Suprapubic skin (tissue), 4 donors: ENCODE results near the gene MUC5B. TPM values are rescaled to one million over a fixed set of nuclear protein-coding genes. Genes with fewer than 3 reads are reported as not detected.
"Not testable (repeated sequence)": the region's sequence is repeated elsewhere in the genome, so short reads cannot be mapped to it uniquely, and the experiment has no call there.

ENCODE experiments used
- DNase-seq, 2 donors: peaks; one replicate each; pipeline ENCODE4 v3.0.0-alpha.2; 2019; ENCODE audit warnings: low spot score in 2 of 2
- H3K27ac ChIP-seq: fragments of 200-600 bp; sonication (generic); one replicate; pipeline ENCODE4 v1.5.1; 2019
- H3K27me3 ChIP-seq: fragments of 200-600 bp; sonication (generic); one replicate; pipeline ENCODE4 v1.5.1; 2019
- H3K36me3 ChIP-seq: fragments of 200-600 bp; sonication (generic); one replicate; pipeline ENCODE4 v1.5.1; 2019
- H3K4me1 ChIP-seq: fragments of 200-600 bp; sonication (generic); one replicate; pipeline ENCODE4 v1.5.1; 2019
- H3K4me3 ChIP-seq: fragments of 200-600 bp; sonication (generic); one replicate; pipeline ENCODE4 v1.5.1; 2019; ENCODE audit warnings: mild to moderate bottlenecking
- H3K9me3 ChIP-seq: fragments of 200-600 bp; sonication (generic); one replicate; pipeline ENCODE4 v1.5.1; 2019
- CTCF ChIP-seq, 2 donors: fragments of 200-600 bp in 1 of 2; fragments of 450-650 bp in 1 of 2; sonication (generic) in 1 of 2; IDR thresholded peaks; one replicate each; pipeline ENCODE4 v1.5.1; 2016 to 2019; ENCODE audit warnings: antibody characterized with exemption in 2 of 2, mild to moderate bottlenecking in 1 of 2, moderate library complexity in 1 of 2
- EP300 ChIP-seq: sonication (generic); formaldehyde crosslinking; IDR thresholded peaks from one replicate; pipeline ENCODE4 v1.6.1; 2017; ENCODE audit warnings: antibody characterized with exemption
- POLR2A ChIP-seq, 2 donors: fragments of 450-650 bp; IDR thresholded peaks; one replicate each; pipeline ENCODE4 v1.6.1; 2017; ENCODE audit warnings: antibody characterized with exemption in 2 of 2, mild to moderate bottlenecking in 2 of 2, moderate library complexity in 2 of 2
- POLR2AphosphoS5 ChIP-seq, 3 donors: sonication (generic); formaldehyde crosslinking; IDR thresholded peaks; one replicate each; pipeline ENCODE4 v1.6.1; 2017; ENCODE audit warnings: antibody characterized with exemption in 3 of 3
- WGBS: methylation state at CpG from one replicate; pipeline ENCODE4 v1.1.5; 2018; 5-methylcytosine and 5-hydroxymethylcytosine counted together
- total RNA-seq, 4 donors: library from RNA; depleted of rRNA; stranded (reverse); fragments of >200 nt; gene quantifications; one replicate each; pipeline ENCODE4 v1.1.0, GENCODE V29; 2016

MUC5B gene
- total RNA-seq, 4 donors from 2014 or later = 0.08 to 0.34 (median 0.13) TPM

GRCh38 chr11:1250411-1250810, 27.5 kb downstream of the MUC5B start:
- WGBS = 84% methylated on average over 5 of the region's 12 CpGs
- DNase-seq = not testable (repeated sequence)

GRCh38 chr11:1251236-1251770, 28.4 kb downstream of the MUC5B start:
- TF ChIP-seq EP300 (no peak), POLR2A (IDR thresholded peaks at IDR 0.05) (no peak), POLR2AphosphoS5 (IDR thresholded peaks at IDR 0.05) (no peak), CTCF (IDR thresholded peaks at IDR 0.05) (no peak)
- H3K36me3 ChIP-seq = no peaks in the 10 kb centered on the region
- H3K9me3 ChIP-seq = no peaks in the 10 kb centered on the region
- H3K4me3 ChIP-seq = no peak overlapping the region
- WGBS = 95% methylated on average over 16 of the region's 16 CpGs
- no peak for DNase-seq
- H3K4me1 ChIP-seq = no peaks in the 10 kb centered on the region
- no peaks in the 10 kb centered on the region for H3K27me3 ChIP-seq
- no peak overlapping the region for H3K27ac ChIP-seq

More at GRCh38 chr11:1250411-1250810, 27.5 kb downstream of the MUC5B start:
- not testable (repeated sequence) for H3K4me3 ChIP-seq, H3K36me3 ChIP-seq, H3K27me3 ChIP-seq, H3K27ac ChIP-seq, H3K4me1 ChIP-seq, H3K9me3 ChIP-seq

- H3K9me3 ChIP-seq = no peaks in the 10 kb centered on the region
- no peaks in the 10 kb centered on the region for H3K36me3 ChIP-seq
- no peaks in the 10 kb centered on the region for H3K4me1 ChIP-seq
- no peak for DNase-seq
- H3K27ac ChIP-seq = no peak overlapping the region
- no peak overlapping the region for H3K4me3 ChIP-seq
- WGBS = 97% methylated on average over 7 of the region's 38 CpGs
- no peaks in the 10 kb centered on the region for H3K27me3 ChIP-seq
- TF ChIP-seq POLR2AphosphoS5 (IDR thresholded peaks at IDR 0.05) = no peak
- no peak for TF ChIP-seq CTCF (IDR thresholded peaks at IDR 0.05)
- TF ChIP-seq EP300 = no peak
- no peak for TF ChIP-seq POLR2A (IDR thresholded peaks at IDR 0.05)
Measured at GRCh38 chr11:1252371-1253102, 29.7 kb downstream of the MUC5B start.

- TF ChIP-seq POLR2AphosphoS5 (IDR thresholded peaks at IDR 0.05) (no peak), EP300 (no peak), POLR2A (IDR thresholded peaks at IDR 0.05) (no peak), CTCF (IDR thresholded peaks at IDR 0.05) (no peak)
- Histone ChIP-seq H3K9me3 (no peaks in the 10 kb centered on the region), H3K36me3 (no peaks in the 10 kb centered on the region), H3K4me1 (no peaks in the 10 kb centered on the region), H3K27me3 (no peaks in the 10 kb centered on the region), H3K4me3 (no peak overlapping the region), H3K27ac (no peak overlapping the region)
- WGBS = 83% methylated on average over 1 of the region's 9 CpGs
- DNase-seq = no peak
Measured at GRCh38 chr11:1253103-1253485, 30.2 kb downstream of the MUC5B start.

- no peak for DNase-seq
- 96% methylated on average over 5 of the region's 22 CpGs for WGBS
- Histone ChIP-seq H3K27me3 (no peaks in the 10 kb centered on the region), H3K36me3 (no peaks in the 10 kb centered on the region), H3K4me1 (no peaks in the 10 kb centered on the region), H3K27ac (no peak overlapping the region), H3K4me3 (no peak overlapping the region), H3K9me3 (no peaks in the 10 kb centered on the region)
- no peak for TF ChIP-seq POLR2AphosphoS5 (IDR thresholded peaks at IDR 0.05)
- TF ChIP-seq CTCF (IDR thresholded peaks at IDR 0.05) = no peak
- no peak for TF ChIP-seq POLR2A (IDR thresholded peaks at IDR 0.05)
- TF ChIP-seq EP300 = no peak
Measured at GRCh38 chr11:1254086-1254648, 31.3 kb downstream of the MUC5B start.
